OCI-LY7 (cell line): ENCODE results near the gene SLC1A6.

Experiments used
- CTCF ChIP-seq: fragments of 200-600 bp; sonication (generic); conservative IDR thresholded peaks from 2 replicates; pipeline ENCODE4 v1.5.1; 2014; ENCODE audit warnings: mild to moderate bottlenecking, antibody characterized with exemption, low read length, moderate library complexity, mixed read lengths
- EZH2phosphoT487 ChIP-seq: fragments of 200-600 bp; sonication (generic); IDR thresholded peaks from 2 replicates; pipeline ENCODE4 v1.6.1; 2018; ENCODE audit warnings: low read depth, borderline replicate concordance, mild to moderate bottlenecking, mixed run types, antibody characterized with exemption, low read length, moderate library complexity, mixed read lengths

- TF ChIP-seq CTCF (no peak), EZH2phosphoT487 (no peak)
Observed at GRCh38 chr19:14992780-14993179, 13.1 kb upstream of the SLC1A6 start.
